ENCODE results near the gene PCP4.

PCP4 gene

DNA sequence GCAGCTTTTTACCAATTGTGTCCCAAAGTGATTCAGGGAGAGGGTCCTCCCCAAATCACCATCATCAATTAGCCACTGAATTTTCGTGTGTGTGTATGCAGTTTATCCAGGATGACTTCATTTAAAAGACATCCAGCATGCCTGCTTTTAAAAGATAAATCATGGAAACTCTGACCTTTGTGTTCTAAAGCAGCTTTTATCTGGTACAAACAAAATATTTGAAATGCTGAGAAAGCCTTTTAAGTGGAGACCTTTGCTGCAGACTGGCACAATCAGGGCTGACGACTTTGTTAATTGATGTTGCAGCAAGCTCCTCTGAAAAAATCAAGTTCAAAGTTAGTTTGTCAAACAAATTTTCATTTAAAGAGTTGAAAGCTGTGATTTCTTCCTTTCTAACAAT lies 104.7 kb downstream of the PCP4 start:
- H3K79me2 ChIP-seq (ENCODE audit: insufficient read depth, low read length), result no peaks in the 10 kb centered on the region
- H3K9me3 ChIP-seq (ENCODE audit: insufficient read depth, low read depth, low read length), result peaks cover 9% of the 10 kb centered on the region; the same call in 1 of the 2 replicates
- no peaks in the 10 kb centered on the region for H3K36me3 ChIP-seq (ENCODE audit: insufficient read depth, low read length)
- H3K27me3 ChIP-seq (ENCODE audit: insufficient read depth, low read length, poor library complexity, severe bottlenecking), result no peaks in the 10 kb centered on the region
- no peaks in the 10 kb centered on the region for H4K20me1 ChIP-seq (ENCODE audit: insufficient read depth, low read length, poor library complexity, severe bottlenecking)
- no peak overlapping the region for H3K9ac ChIP-seq (ENCODE audit: low read depth, low read length, poor library complexity, severe bottlenecking)
- H3K4me1 ChIP-seq (ENCODE audit: insufficient read depth, low read length, poor library complexity, severe bottlenecking), result no peaks in the 10 kb centered on the region
- H3K4me3 ChIP-seq (ENCODE audit: low read length, poor library complexity, severe bottlenecking), result no peak overlapping the region
- TF ChIP-seq EZH2phosphoT487 (IDR thresholded peaks at IDR 0.05; ENCODE audit: borderline replicate concordance), result no peak
- TF ChIP-seq, protein P1, sequence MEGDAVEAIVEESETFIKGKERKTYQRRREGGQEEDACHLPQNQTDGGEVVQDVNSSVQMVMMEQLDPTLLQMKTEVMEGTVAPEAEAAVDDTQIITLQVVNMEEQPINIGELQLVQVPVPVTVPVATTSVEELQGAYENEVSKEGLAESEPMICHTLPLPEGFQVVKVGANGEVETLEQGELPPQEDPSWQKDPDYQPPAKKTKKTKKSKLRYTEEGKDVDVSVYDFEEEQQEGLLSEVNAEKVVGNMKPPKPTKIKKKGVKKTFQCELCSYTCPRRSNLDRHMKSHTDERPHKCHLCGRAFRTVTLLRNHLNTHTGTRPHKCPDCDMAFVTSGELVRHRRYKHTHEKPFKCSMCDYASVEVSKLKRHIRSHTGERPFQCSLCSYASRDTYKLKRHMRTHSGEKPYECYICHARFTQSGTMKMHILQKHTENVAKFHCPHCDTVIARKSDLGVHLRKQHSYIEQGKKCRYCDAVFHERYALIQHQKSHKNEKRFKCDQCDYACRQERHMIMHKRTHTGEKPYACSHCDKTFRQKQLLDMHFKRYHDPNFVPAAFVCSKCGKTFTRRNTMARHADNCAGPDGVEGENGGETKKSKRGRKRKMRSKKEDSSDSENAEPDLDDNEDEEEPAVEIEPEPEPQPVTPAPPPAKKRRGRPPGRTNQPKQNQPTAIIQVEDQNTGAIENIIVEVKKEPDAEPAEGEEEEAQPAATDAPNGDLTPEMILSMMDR (conservative IDR thresholded peaks at IDR 0.05; ENCODE audit: low read length), result no peak
- H3K9me2 ChIP-seq (replicated peaks; ENCODE audit: low read depth, low read length), result no peaks in the 10 kb centered on the region
- no peaks in the 10 kb centered on the region for H3F3A ChIP-seq (ENCODE audit: low read depth)
- H2AFZ ChIP-seq (ENCODE audit: low read length), result no peak overlapping the region
- H3K4me2 ChIP-seq (ENCODE audit: low read depth, low read length, poor library complexity, severe bottlenecking), result no peak overlapping the region

DNA sequence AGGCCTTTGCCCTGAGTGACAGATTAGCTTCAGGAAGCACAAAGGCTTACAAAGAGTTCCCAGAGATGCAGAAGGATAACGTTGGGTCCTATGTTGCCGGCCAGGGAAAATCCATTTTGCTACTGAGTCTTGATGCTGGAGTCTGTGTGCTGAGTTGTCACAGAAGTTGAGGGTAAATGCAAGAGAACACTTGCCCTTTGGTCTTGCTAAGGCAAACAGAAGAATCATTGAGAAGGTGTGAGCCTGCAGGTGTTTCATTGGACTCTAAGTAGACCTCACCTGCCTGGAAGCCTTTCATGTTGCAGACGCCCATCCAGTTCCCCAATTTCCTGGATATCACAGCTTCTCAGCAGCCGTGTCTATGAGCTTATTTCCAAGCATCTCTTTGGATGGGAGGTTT lies 105.2 kb downstream of the PCP4 start:
- Histone ChIP-seq H3F3A (ENCODE audit: low read depth) (no peaks in the 10 kb centered on the region), H3K79me2 (ENCODE audit: insufficient read depth, low read length) (no peaks in the 10 kb centered on the region), H3K4me1 (ENCODE audit: insufficient read depth, low read length, poor library complexity, severe bottlenecking) (no peaks in the 10 kb centered on the region), H3K27me3 (ENCODE audit: insufficient read depth, low read length, poor library complexity, severe bottlenecking) (no peaks in the 10 kb centered on the region), H3K9me3 (ENCODE audit: insufficient read depth, low read depth, low read length) (peaks cover 9% of the 10 kb centered on the region; the same call in 1 of the 2 replicates), H3K9me2 (replicated peaks; ENCODE audit: low read depth, low read length) (no peaks in the 10 kb centered on the region), H3K4me2 (ENCODE audit: low read depth, low read length, poor library complexity, severe bottlenecking) (no peak overlapping the region), H3K4me3 (ENCODE audit: low read length, poor library complexity, severe bottlenecking) (no peak overlapping the region), H4K20me1 (ENCODE audit: insufficient read depth, low read length, poor library complexity, severe bottlenecking) (no peaks in the 10 kb centered on the region), H3K9ac (ENCODE audit: low read depth, low read length, poor library complexity, severe bottlenecking) (no peak overlapping the region), H3K36me3 (ENCODE audit: insufficient read depth, low read length) (no peaks in the 10 kb centered on the region), H2AFZ (ENCODE audit: low read length) (no peak overlapping the region)
- no peak for TF ChIP-seq EZH2phosphoT487 (IDR thresholded peaks at IDR 0.05; ENCODE audit: borderline replicate concordance)
- TF ChIP-seq, protein P1 (conservative IDR thresholded peaks at IDR 0.05; ENCODE audit: low read length), result no peak

DNA sequence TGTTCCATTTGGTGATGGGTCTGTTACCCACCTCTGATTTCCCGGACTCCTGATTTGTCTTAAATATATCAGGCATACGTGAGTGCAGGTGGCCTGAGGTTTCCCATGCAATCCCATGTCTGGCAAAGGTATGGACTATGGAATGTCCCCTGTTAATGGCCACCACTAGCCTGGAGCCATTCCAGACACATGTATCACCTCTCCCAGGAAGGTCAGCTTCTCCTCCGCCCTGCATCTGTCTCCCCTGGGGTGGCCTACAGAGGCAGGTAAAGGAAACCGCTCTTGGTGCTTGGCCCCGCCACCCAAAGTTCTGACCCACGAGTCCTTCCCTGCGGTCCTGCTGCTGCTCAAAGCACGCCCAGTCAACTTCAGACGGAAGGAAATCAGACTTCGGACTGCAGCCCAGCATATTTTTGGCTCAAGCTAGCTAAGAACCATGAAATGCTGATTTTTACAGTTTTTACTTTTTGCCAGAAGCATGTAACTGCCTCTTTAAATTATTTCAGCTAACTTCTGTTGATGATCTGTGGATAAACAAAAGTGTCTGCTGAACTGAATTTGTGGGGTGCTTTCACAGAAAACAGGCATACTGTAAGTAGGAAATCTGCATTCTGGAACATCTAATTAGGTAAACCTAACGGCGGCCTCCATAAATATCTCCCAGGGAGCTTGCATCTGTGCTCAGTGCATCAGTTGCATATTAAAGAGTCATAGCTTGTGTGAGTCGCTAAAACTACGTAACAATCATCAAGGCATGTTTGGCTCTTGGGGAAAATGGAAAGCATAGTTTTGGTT lies 105.9 kb downstream of the PCP4 start:
- no peaks in the 10 kb centered on the region for H3F3A ChIP-seq (ENCODE audit: low read depth)
- H3K9ac ChIP-seq (ENCODE audit: low read depth, low read length, poor library complexity, severe bottlenecking), result no peak overlapping the region
- no peaks in the 10 kb centered on the region for H4K20me1 ChIP-seq (ENCODE audit: insufficient read depth, low read length, poor library complexity, severe bottlenecking)
- no peak overlapping the region for H3K4me3 ChIP-seq (ENCODE audit: low read length, poor library complexity, severe bottlenecking)
- no peaks in the 10 kb centered on the region for H3K27me3 ChIP-seq (ENCODE audit: insufficient read depth, low read length, poor library complexity, severe bottlenecking)
- H3K4me1 ChIP-seq (ENCODE audit: insufficient read depth, low read length, poor library complexity, severe bottlenecking), result no peaks in the 10 kb centered on the region
- H3K79me2 ChIP-seq (ENCODE audit: insufficient read depth, low read length), result no peaks in the 10 kb centered on the region
- no peaks in the 10 kb centered on the region for H3K36me3 ChIP-seq (ENCODE audit: insufficient read depth, low read length)
- no peak overlapping the region for H2AFZ ChIP-seq (ENCODE audit: low read length)
- H3K4me2 ChIP-seq (ENCODE audit: low read depth, low read length, poor library complexity, severe bottlenecking), result no peak overlapping the region
- no peak for TF ChIP-seq EZH2phosphoT487 (IDR thresholded peaks at IDR 0.05; ENCODE audit: borderline replicate concordance)
- TF ChIP-seq, protein P1 (conservative IDR thresholded peaks at IDR 0.05; ENCODE audit: low read length), result no peak
- peaks cover 9% of the 10 kb centered on the region; the same call in 1 of the 2 replicates for H3K9me3 ChIP-seq (ENCODE audit: insufficient read depth, low read depth, low read length)
- H3K9me2 ChIP-seq (replicated peaks; ENCODE audit: low read depth, low read length), result no peaks in the 10 kb centered on the region

Measured in Loucy (cell line).